GM23338 (cell line): ENCODE data around the gene MIAT.

ENCODE experiments used
- CREB1 ChIP-seq: fragments of 250-450 bp; sonication (Bioruptor Pico); IDR thresholded peaks from 2 replicates; pipeline ENCODE4 v1.5.0; 2020; ENCODE audit warnings: low read depth, mild to moderate bottlenecking, moderate library complexity
- EZH2 ChIP-seq: fragments of 200-600 bp; sonication (generic); IDR thresholded peaks from one replicate; pipeline ENCODE4 v1.8.0; 2017; ENCODE audit warnings: antibody characterized with exemption, mild to moderate bottlenecking, low read depth; ENCODE audit not compliant: unreplicated experiment
- JUNB ChIP-seq: IDR thresholded peaks from one replicate; pipeline ENCODE4 v1.6.1; 2016; ENCODE audit warnings: antibody characterized with exemption; ENCODE audit not compliant: unreplicated experiment
- TF ChIP-seq, protein P1 (sequence below), 2 experiments: fragments of 200-600 bp in 1 of 2; sonication (generic) in 1 of 2; conservative IDR thresholded peaks; 2 replicates each; pipeline versions ENCODE4 v1.5.1 to v1.6.1; 2016 to 2017; ENCODE audit warnings: antibody characterized with exemption in 2 of 2, low read depth in 2 of 2, mild to moderate bottlenecking in 2 of 2, moderate library complexity in 1 of 2

DNA sequence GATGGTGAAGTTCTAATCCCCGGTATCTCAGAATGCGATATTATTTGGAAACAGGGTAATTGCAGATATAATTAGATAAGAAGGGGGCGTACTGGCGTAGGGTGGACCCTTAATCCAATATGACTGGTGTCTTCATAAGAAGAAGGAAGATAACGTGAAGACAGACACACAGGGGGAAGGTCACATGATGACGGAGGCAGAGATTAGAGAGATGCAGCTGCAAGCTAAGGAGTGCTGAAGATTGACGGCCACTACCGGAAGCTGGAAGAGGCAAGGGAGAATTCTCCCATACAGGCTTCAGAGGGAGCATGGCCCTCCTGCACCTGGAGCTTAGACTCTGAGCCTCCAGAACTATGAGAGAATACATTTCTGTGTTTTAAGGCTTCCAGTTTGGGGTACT lies 54.8 kb downstream of the MIAT start:
- TF ChIP-seq, protein P1, sequence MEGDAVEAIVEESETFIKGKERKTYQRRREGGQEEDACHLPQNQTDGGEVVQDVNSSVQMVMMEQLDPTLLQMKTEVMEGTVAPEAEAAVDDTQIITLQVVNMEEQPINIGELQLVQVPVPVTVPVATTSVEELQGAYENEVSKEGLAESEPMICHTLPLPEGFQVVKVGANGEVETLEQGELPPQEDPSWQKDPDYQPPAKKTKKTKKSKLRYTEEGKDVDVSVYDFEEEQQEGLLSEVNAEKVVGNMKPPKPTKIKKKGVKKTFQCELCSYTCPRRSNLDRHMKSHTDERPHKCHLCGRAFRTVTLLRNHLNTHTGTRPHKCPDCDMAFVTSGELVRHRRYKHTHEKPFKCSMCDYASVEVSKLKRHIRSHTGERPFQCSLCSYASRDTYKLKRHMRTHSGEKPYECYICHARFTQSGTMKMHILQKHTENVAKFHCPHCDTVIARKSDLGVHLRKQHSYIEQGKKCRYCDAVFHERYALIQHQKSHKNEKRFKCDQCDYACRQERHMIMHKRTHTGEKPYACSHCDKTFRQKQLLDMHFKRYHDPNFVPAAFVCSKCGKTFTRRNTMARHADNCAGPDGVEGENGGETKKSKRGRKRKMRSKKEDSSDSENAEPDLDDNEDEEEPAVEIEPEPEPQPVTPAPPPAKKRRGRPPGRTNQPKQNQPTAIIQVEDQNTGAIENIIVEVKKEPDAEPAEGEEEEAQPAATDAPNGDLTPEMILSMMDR (conservative IDR thresholded peaks at IDR 0.05; ENCODE audit: low read depth in 2 of 2), result no peak
- TF ChIP-seq EZH2 (no peak), JUNB (no peak), CREB1 (CRISPR knock-in tag) (no peak)
